NCI-H187 (cell line): Measurements from ENCODE around the gene SLC5A6.

Experiments used
- DNase-seq, 2 experiments: peaks; one replicate each; lab custom pipeline; 2025; lab: John Stamatoyannopoulos, UW

The SLC5A6 gene

GRCh38 chr2:27211943-27212625 lies at the start of gene SLC5A6, which contains the start of gene ATRAID:
Gene SLC5A6 (minus strand): TSS chr2:27212268. CDS start chr2:27207650, 4,618 bp downstream.
Gene ATRAID (plus strand): TSS chr2:27212041. CDS start chr2:27212369, 328 bp downstream.
- DNase-seq, result peak; percentile 89 to 98

GRCh38 chr2:27261241-27261925 lies 49.3 kb upstream of the SLC5A6 start:
- DNase-seq, result no peak

GRCh38 chr2:27258051-27258450 lies 46.0 kb upstream of the SLC5A6 start:
- no peak for DNase-seq

- DNase-seq, result no peak
Observed at GRCh38 chr2:27256855-27257454, 44.9 kb upstream of the SLC5A6 start.

- DNase-seq, result no peak
Observed at GRCh38 chr2:27255660-27256059, 43.6 kb upstream of the SLC5A6 start.

GRCh38 chr2:27255187-27255586 lies 43.1 kb upstream of the SLC5A6 start:
- DNase-seq, result no peak

GRCh38 chr2:27251766-27252165 lies 39.7 kb upstream of the SLC5A6 start:
- no peak for DNase-seq

GRCh38 chr2:27250652-27251379 lies 38.7 kb upstream of the SLC5A6 start:
- no peak for DNase-seq

- no peak for DNase-seq
Observed at GRCh38 chr2:27249891-27250651, 38.0 kb upstream of the SLC5A6 start.

- DNase-seq, result no peak
Observed at GRCh38 chr2:27249159-27249890, 37.3 kb upstream of the SLC5A6 start.

GRCh38 chr2:27247893-27248292 lies 35.8 kb upstream of the SLC5A6 start:
- DNase-seq, result no peak

GRCh38 chr2:27245626-27246025 lies 33.6 kb upstream of the SLC5A6 start:
- no peak for DNase-seq

GRCh38 chr2:27245116-27245515 lies 33.0 kb upstream of the SLC5A6 start:
- no peak for DNase-seq

GRCh38 chr2:27243391-27244130 lies 31.5 kb upstream of the SLC5A6 start:
- DNase-seq, result no peak

- no peak for DNase-seq
Observed at GRCh38 chr2:27242614-27242951, 30.5 kb upstream of the SLC5A6 start.

GRCh38 chr2:27241761-27242613 lies 29.9 kb upstream of the SLC5A6 start:
- no peak for DNase-seq

- no peak for DNase-seq
Observed at GRCh38 chr2:27240406-27240805, 28.3 kb upstream of the SLC5A6 start.

GRCh38 chr2:27238976-27239375 lies 26.9 kb upstream of the SLC5A6 start:
- no peak for DNase-seq

- no peak for DNase-seq
Observed at GRCh38 chr2:27237341-27237945, 25.4 kb upstream of the SLC5A6 start.
